PC-9 (cell line): ENCODE results near the gene MLIP. TPM values are rescaled to one million over a fixed set of nuclear protein-coding genes. Genes with fewer than 3 reads are reported as not detected.
A peak's percentile ranks its signal among the peaks of the same experiment; 100 is the strongest.

Source experiments
- Bru-seq: library from RNA; stranded (reverse); fragments of 400-500 nt; gene quantifications from one replicate; lab custom pipeline; 2021; lab: Mats Ljungman, UMichigan
- BruChase-seq, 2 experiments: library from RNA; stranded (reverse); fragments of 400-500 nt; gene quantifications; one replicate each; lab custom pipeline; 2021; lab: Mats Ljungman, UMichigan
- BruUV-seq: library from RNA; stranded (reverse); fragments of 400-500 nt; replicated peaks from 2 replicates; lab custom pipeline; 2021; lab: Mats Ljungman, UMichigan
- CTCF ChIA-PET: fragments of 300-600 bp; sonication (Branson Sonifier 250); formaldehyde crosslinking; loops from one replicate; lab custom pipeline; 2022; ENCODE audit warnings: antibody characterized with exemption; lab: Charles Lee
- POLR2A ChIA-PET: fragments of 300-600 bp; sonication (Branson Sonifier 250); formaldehyde crosslinking; loops from one replicate; lab custom pipeline; 2022; ENCODE audit warnings: antibody characterized with exemption; ENCODE audit not compliant: unreplicated experiment; lab: Charles Lee
- DNase-seq, 2 experiments: peaks; one replicate each; pipeline versions ENCODE4 v3.0.0 to v3.0.0-alpha.2; 2015 to 2022; ENCODE audit warnings: mixed read lengths in 1 of 2
- H2AFZ ChIP-seq: fragments of 200-600 bp; sonication (generic); 2 replicates; pipeline ENCODE4 v1.8.1; 2017; ENCODE audit warnings: antibody characterized with exemption
- H3F3A ChIP-seq: fragments of 200-600 bp; sonication (generic); 2 replicates; pipeline ENCODE4 v1.8.1; 2017; ENCODE audit warnings: antibody characterized with exemption, mild to moderate bottlenecking, low read depth; ENCODE audit not compliant: insufficient read depth
- H3K27ac ChIP-seq: fragments of 200-600 bp; sonication (generic); 2 replicates; pipeline ENCODE4 v1.6.1; 2016; ENCODE audit warnings: mixed run types
- H3K27me3 ChIP-seq: fragments of 200-600 bp; sonication (generic); 2 replicates; pipeline ENCODE4 v1.6.1; 2016; ENCODE audit warnings: low read depth, mixed run types; ENCODE audit not compliant: insufficient read depth
- H3K36me3 ChIP-seq: fragments of 200-600 bp; sonication (generic); 2 replicates; pipeline ENCODE4 v1.6.1; 2016; ENCODE audit warnings: low read depth, mixed run types
- H3K4me1 ChIP-seq: fragments of 200-600 bp; sonication (generic); replicated peaks from 2 replicates; pipeline ENCODE4 v1.6.1; 2016; ENCODE audit warnings: mixed run types; ENCODE audit not compliant: insufficient read depth
- H3K4me2 ChIP-seq: fragments of 200-600 bp; sonication (generic); 2 replicates; pipeline ENCODE4 v1.6.1; 2017; ENCODE audit warnings: mixed run types
- H3K4me3 ChIP-seq: fragments of 200-600 bp; sonication (generic); 2 replicates; pipeline ENCODE4 v1.6.1; 2016; ENCODE audit warnings: mixed run types
- H3K79me2 ChIP-seq: fragments of 200-600 bp; sonication (generic); 2 replicates; pipeline ENCODE4 v1.6.1; 2017; ENCODE audit warnings: low read depth, mixed run types
- H3K9me2 ChIP-seq: fragments of 200-600 bp; sonication (generic); 2 replicates; pipeline ENCODE4 v1.8.1; 2017; ENCODE audit warnings: mild to moderate bottlenecking; ENCODE audit not compliant: insufficient read depth
- H3K9me3 ChIP-seq: fragments of 200-600 bp; sonication (generic); 2 replicates; pipeline ENCODE4 v1.8.1; 2016; ENCODE audit warnings: low read depth; ENCODE audit not compliant: insufficient read depth
- H4K20me1 ChIP-seq: fragments of 200-600 bp; sonication (generic); 2 replicates; pipeline ENCODE4 v1.8.1; 2017; ENCODE audit not compliant: insufficient read depth
- EZH2 ChIP-seq: fragments of 200-600 bp; sonication (generic); IDR thresholded peaks from 2 replicates; pipeline ENCODE4 v1.8.0; 2017; ENCODE audit warnings: antibody characterized with exemption, low read depth
- intact Hi-C: fragments of 100-400 bp; cut with micrococcal nuclease; formaldehyde crosslinking; loops from one replicate; pipeline ENCODE4 v1.10.0; 2022; ENCODE audit not compliant: unreplicated experiment
- long read RNA-seq: library from polyadenylated mRNA; stranded (forward); transcript quantifications from one replicate; pipeline ENCODE4 v2.0.0, GENCODE V29; 2022
- total RNA-seq: library from RNA; stranded (reverse); gene quantifications from 2 replicates; pipeline ENCODE4 v1.2.3, GENCODE V29; 2021
- TF ChIP-seq, protein P1 (sequence below): fragments of 200-600 bp; sonication (generic); conservative IDR thresholded peaks from 2 replicates; pipeline ENCODE4 v1.6.1; 2017; ENCODE audit warnings: mixed run types, antibody characterized with exemption, mild to moderate bottlenecking, moderate library complexity

Gene MLIP, protein sequence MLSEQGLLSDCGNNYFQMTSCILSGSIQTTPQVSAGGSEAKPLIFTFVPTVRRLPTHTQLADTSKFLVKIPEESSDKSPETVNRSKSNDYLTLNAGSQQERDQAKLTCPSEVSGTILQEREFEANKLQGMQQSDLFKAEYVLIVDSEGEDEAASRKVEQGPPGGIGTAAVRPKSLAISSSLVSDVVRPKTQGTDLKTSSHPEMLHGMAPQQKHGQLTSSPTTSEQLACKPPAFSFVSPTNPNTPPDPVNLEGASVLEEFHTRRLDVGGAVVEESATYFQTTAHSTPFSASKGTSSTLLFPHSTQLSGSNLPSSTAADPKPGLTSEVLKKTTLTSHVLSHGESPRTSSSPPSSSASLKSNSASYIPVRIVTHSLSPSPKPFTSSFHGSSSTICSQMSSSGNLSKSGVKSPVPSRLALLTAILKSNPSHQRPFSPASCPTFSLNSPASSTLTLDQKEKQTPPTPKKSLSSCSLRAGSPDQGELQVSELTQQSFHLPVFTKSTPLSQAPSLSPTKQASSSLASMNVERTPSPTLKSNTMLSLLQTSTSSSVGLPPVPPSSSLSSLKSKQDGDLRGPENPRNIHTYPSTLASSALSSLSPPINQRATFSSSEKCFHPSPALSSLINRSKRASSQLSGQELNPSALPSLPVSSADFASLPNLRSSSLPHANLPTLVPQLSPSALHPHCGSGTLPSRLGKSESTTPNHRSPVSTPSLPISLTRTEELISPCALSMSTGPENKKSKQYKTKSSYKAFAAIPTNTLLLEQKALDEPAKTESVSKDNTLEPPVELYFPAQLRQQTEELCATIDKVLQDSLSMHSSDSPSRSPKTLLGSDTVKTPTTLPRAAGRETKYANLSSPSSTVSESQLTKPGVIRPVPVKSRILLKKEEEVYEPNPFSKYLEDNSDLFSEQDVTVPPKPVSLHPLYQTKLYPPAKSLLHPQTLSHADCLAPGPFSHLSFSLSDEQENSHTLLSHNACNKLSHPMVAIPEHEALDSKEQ
- total RNA-seq = 0.79 and 1.0 TPM in 2 replicates
- percentile 13 among the genes with signal in this experiment for Bru-seq, nascent RNA
- percentile 22 among the genes with signal in this experiment for BruChase-seq, experiment 1, labeled RNA remaining after a 2-hour chase
- BruChase-seq, experiment 2, labeled RNA remaining after a 6-hour chase = percentile 37 among the genes with signal in this experiment
- long read RNA-seq = 0 reads

DNA sequence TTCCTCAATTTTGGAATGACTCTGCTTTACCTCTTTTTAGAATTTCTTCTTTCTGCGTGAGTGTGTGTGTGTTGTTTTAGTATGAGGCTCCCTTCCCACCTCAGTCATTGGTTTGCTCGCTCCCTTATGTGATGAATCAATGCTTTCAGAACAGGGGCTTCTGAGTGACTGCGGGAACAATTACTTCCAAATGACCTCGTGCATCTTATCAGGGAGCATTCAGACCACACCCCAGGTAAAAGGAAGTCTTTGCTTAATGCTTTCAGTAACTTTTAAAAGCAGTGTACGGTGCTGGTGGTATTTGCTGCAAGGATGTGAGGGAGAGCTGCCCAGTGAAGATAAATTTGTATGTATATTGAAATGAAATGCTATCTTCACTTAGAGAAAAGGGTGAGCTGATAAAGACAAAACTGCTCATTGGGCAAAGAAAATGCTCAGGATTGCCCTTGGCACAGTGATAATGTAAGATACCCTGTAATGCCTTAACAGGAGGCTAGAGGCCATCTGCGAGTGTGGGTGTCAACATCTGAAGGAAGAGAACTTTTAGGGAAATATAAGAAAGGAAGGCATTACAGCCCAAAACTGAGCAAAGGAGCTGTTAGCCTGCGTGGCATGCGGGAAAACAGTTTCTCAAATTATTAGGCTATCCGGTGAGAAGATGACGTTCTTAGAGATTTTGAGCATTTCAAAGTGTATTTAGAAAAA is at the start of gene MLIP:
Gene MLIP (plus strand): TSS at position 103 of the 705 bp plus-strand sequence. CDS start 37 bp downstream, at position 140.
- no peak for TF ChIP-seq EZH2
- TF ChIP-seq, protein P1, sequence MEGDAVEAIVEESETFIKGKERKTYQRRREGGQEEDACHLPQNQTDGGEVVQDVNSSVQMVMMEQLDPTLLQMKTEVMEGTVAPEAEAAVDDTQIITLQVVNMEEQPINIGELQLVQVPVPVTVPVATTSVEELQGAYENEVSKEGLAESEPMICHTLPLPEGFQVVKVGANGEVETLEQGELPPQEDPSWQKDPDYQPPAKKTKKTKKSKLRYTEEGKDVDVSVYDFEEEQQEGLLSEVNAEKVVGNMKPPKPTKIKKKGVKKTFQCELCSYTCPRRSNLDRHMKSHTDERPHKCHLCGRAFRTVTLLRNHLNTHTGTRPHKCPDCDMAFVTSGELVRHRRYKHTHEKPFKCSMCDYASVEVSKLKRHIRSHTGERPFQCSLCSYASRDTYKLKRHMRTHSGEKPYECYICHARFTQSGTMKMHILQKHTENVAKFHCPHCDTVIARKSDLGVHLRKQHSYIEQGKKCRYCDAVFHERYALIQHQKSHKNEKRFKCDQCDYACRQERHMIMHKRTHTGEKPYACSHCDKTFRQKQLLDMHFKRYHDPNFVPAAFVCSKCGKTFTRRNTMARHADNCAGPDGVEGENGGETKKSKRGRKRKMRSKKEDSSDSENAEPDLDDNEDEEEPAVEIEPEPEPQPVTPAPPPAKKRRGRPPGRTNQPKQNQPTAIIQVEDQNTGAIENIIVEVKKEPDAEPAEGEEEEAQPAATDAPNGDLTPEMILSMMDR = no peak
- Histone ChIP-seq H3K27ac (no peak within 1 kb of the TSS), H3K9me2 (no peaks in the 10 kb centered on the region), H3K4me2 (no peak within 1 kb of the TSS), H4K20me1 (no peaks in the 10 kb centered on the region), H3K4me3 (no peak within 1 kb of the TSS), H3K9me3 (no peaks in the 10 kb centered on the region), H3K36me3 (no peaks in the 10 kb centered on the region), H3K27me3 (no peaks in the 10 kb centered on the region), H2AFZ (no peak within 1 kb of the TSS), H3F3A (no peaks in the 10 kb centered on the region), H3K79me2 (no peaks in the 10 kb centered on the region), H3K4me1 (no peaks in the 10 kb centered on the region)
- BruUV-seq = no TSS peak
- no peak for DNase-seq
- intact Hi-C loops = no loop called here
- POLR2A ChIA-PET = no interaction called here
- CTCF ChIA-PET = no interaction called here

DNA sequence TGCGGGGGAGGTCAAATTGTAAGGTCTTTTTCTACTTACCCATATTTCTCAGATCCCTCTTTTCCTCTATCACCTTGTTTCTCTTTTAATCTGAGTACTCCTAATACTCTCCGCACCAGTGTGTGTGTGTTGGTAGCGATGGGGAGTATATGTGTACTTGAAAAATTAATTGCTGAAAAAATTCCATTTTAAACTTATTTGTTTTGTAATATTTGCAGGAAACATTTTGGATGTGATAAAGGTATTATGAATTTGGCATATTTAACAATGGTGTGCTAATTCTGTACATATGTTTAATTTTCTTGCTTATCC is 48.1 kb upstream of the MLIP start:
- no peak overlapping the region for H3K4me2 ChIP-seq
- H3K9me2 ChIP-seq = no peaks in the 10 kb centered on the region
- no TSS peak for BruUV-seq
- no peaks in the 10 kb centered on the region for H3K9me3 ChIP-seq
- no peak overlapping the region for H3K4me3 ChIP-seq
- H3K79me2 ChIP-seq = no peaks in the 10 kb centered on the region
- no peaks in the 10 kb centered on the region for H3K36me3 ChIP-seq
- no peak for DNase-seq
- no peak overlapping the region for H2AFZ ChIP-seq
- no peak overlapping the region for H3K27ac ChIP-seq
- H3K4me1 ChIP-seq = no peaks in the 10 kb centered on the region
- ChIA-PET CTCF (no interaction called here), POLR2A (no interaction called here)
- H3F3A ChIP-seq = no peaks in the 10 kb centered on the region
- TF ChIP-seq, protein P1 = no peak
- no peak for TF ChIP-seq EZH2
- no peaks in the 10 kb centered on the region for H4K20me1 ChIP-seq
- intact Hi-C loops = no loop called here
- H3K27me3 ChIP-seq = no peaks in the 10 kb centered on the region

DNA sequence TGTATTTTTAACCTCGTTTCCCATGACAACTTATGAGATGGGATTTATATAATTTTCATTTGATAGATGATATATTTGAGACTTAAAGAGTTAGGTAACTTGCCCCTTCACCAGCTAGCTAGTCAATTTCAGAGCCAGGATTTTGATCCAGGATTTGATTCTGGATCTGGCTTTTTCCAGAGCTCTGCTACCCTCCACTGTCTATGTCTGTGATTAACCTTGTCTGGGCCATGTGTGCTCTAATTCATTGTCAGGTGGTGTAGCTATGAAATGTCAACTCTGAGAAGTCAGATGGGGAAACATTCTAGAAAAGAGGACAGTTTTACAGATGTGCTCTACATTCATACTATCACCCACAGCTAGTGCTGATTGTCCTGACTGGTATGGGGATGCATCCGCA is 42.5 kb upstream of the MLIP start:
- H3F3A ChIP-seq = no peaks in the 10 kb centered on the region
- intact Hi-C loops = no loop called here
- no peaks in the 10 kb centered on the region for H3K4me1 ChIP-seq
- no peak overlapping the region for H3K27ac ChIP-seq
- ChIA-PET POLR2A (no interaction called here), CTCF (no interaction called here)
- H3K9me2 ChIP-seq = no peaks in the 10 kb centered on the region
- H3K79me2 ChIP-seq = no peaks in the 10 kb centered on the region
- H3K9me3 ChIP-seq = no peaks in the 10 kb centered on the region
- TF ChIP-seq, protein P1 = no peak
- TF ChIP-seq EZH2 = no peak
- no peaks in the 10 kb centered on the region for H3K27me3 ChIP-seq
- H4K20me1 ChIP-seq = no peaks in the 10 kb centered on the region
- no TSS peak for BruUV-seq
- no peak overlapping the region for H2AFZ ChIP-seq
- H3K4me2 ChIP-seq = no peak overlapping the region
- no peak overlapping the region for H3K4me3 ChIP-seq
- no peaks in the 10 kb centered on the region for H3K36me3 ChIP-seq
- no peak for DNase-seq
